ENCODE results near the gene C17orf75.
A peak's percentile ranks its signal among the peaks of the same experiment; 100 is the strongest.
"Not testable (repeated sequence)": the region's sequence is repeated elsewhere in the genome, so short reads cannot be mapped to it uniquely, and the experiment has no call there.

C17orf75 gene

DNA sequence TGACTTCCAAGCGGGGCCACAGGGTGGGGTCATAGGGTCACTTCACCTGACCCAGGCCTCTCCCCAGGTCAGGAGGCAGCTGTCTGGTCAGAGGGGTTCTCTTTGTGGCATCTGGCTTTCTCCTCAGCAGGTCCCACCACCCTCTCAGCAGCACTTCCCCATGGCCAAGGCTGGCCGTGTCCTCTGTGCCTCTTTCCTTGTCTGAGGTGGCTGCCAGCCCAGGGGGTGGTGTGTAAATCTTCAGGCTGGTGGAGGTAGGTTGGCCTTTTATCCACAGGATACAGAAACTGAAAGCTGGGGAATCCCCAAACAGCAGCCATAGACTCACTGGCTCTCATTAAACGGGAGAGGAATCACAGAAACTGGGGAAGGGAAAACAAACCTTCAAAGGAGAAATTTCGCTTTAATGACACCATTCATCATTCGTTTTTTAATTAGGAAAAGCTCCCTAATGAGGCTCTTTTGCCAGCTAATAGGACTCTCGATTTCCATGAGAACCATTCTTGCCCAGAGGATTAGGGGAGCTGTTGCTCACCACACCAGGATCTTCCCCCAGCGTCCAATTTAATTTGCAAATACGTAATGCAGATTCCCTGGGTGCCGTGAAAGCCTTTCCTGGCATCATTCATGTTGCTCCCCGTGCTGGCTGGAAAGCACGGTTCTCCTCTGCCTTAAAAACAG is 18.0 kb downstream of the C17orf75 start:
- Histone ChIP-seq H3K9me3 (ENCODE audit: insufficient read depth, low read length) (no peaks in the 10 kb centered on the region), H3K9ac (ENCODE audit: low read length) (peak overlapping the region; percentile 13; the same call in 1 of the 2 replicates), H3K4me3 (ENCODE audit: low read length) (peak overlapping the region; percentile 50), H3K4me2 (ENCODE audit: low read length) (peak overlapping the region; percentile 71), H4K20me1 (ENCODE audit: insufficient read depth, low read length) (no peaks in the 10 kb centered on the region), H3K36me3 (replicated peaks; ENCODE audit: low read depth, low read length) (no peaks in the 10 kb centered on the region), H3K4me1 (ENCODE audit: low read length) (peaks cover 27% of the 10 kb centered on the region), H3K27me3 (ENCODE audit: low read depth, low read length) (no peaks in the 10 kb centered on the region), H2AFZ (ENCODE audit: low read depth, low read length) (peak overlapping the region; percentile 80), H3K27ac (ENCODE audit: low read length) (no peak overlapping the region), H3K79me2 (ENCODE audit: low read length) (no peaks in the 10 kb centered on the region)
- TF ChIP-seq, protein P1, sequence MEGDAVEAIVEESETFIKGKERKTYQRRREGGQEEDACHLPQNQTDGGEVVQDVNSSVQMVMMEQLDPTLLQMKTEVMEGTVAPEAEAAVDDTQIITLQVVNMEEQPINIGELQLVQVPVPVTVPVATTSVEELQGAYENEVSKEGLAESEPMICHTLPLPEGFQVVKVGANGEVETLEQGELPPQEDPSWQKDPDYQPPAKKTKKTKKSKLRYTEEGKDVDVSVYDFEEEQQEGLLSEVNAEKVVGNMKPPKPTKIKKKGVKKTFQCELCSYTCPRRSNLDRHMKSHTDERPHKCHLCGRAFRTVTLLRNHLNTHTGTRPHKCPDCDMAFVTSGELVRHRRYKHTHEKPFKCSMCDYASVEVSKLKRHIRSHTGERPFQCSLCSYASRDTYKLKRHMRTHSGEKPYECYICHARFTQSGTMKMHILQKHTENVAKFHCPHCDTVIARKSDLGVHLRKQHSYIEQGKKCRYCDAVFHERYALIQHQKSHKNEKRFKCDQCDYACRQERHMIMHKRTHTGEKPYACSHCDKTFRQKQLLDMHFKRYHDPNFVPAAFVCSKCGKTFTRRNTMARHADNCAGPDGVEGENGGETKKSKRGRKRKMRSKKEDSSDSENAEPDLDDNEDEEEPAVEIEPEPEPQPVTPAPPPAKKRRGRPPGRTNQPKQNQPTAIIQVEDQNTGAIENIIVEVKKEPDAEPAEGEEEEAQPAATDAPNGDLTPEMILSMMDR (IDR thresholded peaks at IDR 0.05; ENCODE audit: low read depth, low read length), result no peak
- TF ChIP-seq EZH2phosphoT487 (IDR thresholded peaks at IDR 0.05; ENCODE audit: low read depth), result no peak

DNA sequence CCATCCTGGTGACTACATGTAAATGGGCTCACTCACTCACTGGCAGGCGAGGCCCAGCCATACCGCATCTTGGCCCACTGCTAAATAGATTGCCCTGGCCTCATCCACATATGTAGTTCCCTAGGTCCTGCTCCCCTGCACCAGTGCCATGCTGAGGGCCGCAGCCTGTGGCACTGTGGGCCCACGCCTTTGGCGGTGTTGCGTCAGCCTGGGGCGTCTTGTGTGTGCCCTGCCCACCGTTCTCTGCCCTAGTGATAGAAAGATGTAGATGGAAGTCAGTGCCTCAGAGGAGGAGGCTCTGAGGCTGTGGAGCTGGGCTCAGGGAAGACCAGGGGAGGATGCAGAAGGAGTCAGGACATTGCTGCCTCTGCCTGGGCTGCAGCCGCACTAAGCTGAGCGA is 18.9 kb downstream of the C17orf75 start:
- no peaks in the 10 kb centered on the region for H4K20me1 ChIP-seq (ENCODE audit: insufficient read depth, low read length)
- no peak overlapping the region for H3K9ac ChIP-seq (ENCODE audit: low read length)
- H3K27ac ChIP-seq (ENCODE audit: low read length), result no peak overlapping the region
- H3K4me3 ChIP-seq (ENCODE audit: low read length), result no peak overlapping the region
- no peaks in the 10 kb centered on the region for H3K9me3 ChIP-seq (ENCODE audit: insufficient read depth, low read length)
- no peaks in the 10 kb centered on the region for H3K79me2 ChIP-seq (ENCODE audit: low read length)
- H2AFZ ChIP-seq (ENCODE audit: low read depth, low read length), result no peak overlapping the region
- peaks cover 8% of the 10 kb centered on the region; the same call in 1 of the 2 replicates for H3K27me3 ChIP-seq (ENCODE audit: low read depth, low read length)
- no peak for TF ChIP-seq EZH2phosphoT487 (IDR thresholded peaks at IDR 0.05; ENCODE audit: low read depth)
- TF ChIP-seq, protein P1 (IDR thresholded peaks at IDR 0.05; ENCODE audit: low read depth, low read length), result no peak
- peaks cover 21% of the 10 kb centered on the region for H3K4me1 ChIP-seq (ENCODE audit: low read length)
- no peak overlapping the region for H3K4me2 ChIP-seq (ENCODE audit: low read length)
- no peaks in the 10 kb centered on the region for H3K36me3 ChIP-seq (replicated peaks; ENCODE audit: low read depth, low read length)

DNA sequence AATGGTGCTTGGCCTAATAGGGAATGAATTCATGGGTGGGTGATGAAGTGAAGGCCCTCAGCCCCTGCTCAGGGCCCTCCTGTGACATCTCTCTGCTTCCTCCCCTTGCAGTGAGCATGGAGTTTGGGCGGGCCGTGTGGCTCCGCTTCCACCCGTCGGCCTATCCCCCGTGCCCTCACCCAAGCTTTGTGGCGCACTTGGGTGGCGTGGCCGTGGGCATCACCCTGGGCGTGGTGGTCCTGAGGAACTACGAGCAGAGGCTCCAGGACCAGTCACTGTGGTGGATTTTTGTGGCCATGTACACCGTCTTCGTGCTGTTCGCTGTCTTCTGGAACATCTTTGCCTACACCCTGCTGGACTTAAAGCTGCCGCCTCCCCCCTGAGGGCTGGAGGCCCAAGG is 21.1 kb downstream of the C17orf75 start:
- no peak overlapping the region for H3K27ac ChIP-seq (ENCODE audit: low read length)
- no peaks in the 10 kb centered on the region for H3K79me2 ChIP-seq (ENCODE audit: low read length)
- H3K27me3 ChIP-seq (ENCODE audit: low read depth, low read length), result peaks cover 23% of the 10 kb centered on the region
- no peaks in the 10 kb centered on the region for H3K36me3 ChIP-seq (replicated peaks; ENCODE audit: low read depth, low read length)
- no peaks in the 10 kb centered on the region for H4K20me1 ChIP-seq (ENCODE audit: insufficient read depth, low read length)
- H2AFZ ChIP-seq (ENCODE audit: low read depth, low read length), result no peak overlapping the region
- peaks cover 19% of the 10 kb centered on the region for H3K4me1 ChIP-seq (ENCODE audit: low read length)
- TF ChIP-seq EZH2phosphoT487 (IDR thresholded peaks at IDR 0.05; ENCODE audit: low read depth), result no peak
- H3K4me3 ChIP-seq (ENCODE audit: low read length), result no peak overlapping the region
- H3K4me2 ChIP-seq (ENCODE audit: low read length), result no peak overlapping the region
- no peak overlapping the region for H3K9ac ChIP-seq (ENCODE audit: low read length)
- H3K9me3 ChIP-seq (ENCODE audit: insufficient read depth, low read length), result no peaks in the 10 kb centered on the region

DNA sequence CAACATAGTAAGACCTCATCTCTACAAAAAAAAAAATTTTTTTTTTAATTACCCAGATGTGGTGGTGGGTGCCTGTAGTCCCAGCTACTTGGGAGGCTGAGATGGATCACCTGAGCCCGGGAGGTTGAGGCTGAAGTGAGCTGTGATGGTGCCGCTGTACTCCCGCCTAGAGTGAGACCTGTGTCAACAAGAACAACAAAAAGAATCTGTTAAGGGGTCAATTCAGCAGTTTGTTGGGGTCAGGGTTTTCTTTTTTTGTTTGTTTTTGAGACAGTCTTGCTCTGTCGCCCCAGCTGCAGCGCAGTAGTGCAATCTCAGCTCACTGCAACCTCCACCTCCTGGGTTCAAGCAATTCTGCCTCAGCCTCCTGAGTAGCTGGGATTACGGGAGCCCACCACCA is 21.9 kb downstream of the C17orf75 start:
- H3K79me2 ChIP-seq (ENCODE audit: low read length); H2AFZ ChIP-seq (ENCODE audit: low read depth, low read length); H4K20me1 ChIP-seq (ENCODE audit: insufficient read depth, low read length); H3K9me3 ChIP-seq (ENCODE audit: insufficient read depth, low read length); H3K4me2 ChIP-seq (ENCODE audit: low read length); H3K27ac ChIP-seq (ENCODE audit: low read length); H3K36me3 ChIP-seq (replicated peaks; ENCODE audit: low read depth, low read length); H3K9ac ChIP-seq (ENCODE audit: low read length); H3K4me3 ChIP-seq (ENCODE audit: low read length): not testable (repeated sequence)
- Histone ChIP-seq H3K4me1 (ENCODE audit: low read length) (peaks cover 19% of the 10 kb centered on the region), H3K27me3 (ENCODE audit: low read depth, low read length) (peaks cover 31% of the 10 kb centered on the region)

DNA sequence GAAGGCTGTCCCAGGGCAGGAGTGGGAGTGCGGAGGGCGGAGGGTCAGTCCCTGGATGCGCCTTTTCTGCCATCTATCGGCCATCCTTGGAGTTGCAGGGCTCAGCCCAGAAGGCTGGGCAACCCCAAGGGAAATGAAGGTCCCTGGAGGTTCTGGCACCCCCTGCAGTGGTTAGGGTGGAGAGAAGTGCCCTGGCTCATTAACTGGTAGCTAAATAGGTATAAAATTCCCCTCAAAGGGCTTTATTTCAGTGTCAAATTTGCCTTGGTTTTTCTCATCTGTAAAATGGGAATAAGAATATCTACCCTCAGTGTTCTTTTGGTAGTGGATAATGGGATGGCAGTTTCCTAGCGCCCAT is 22.4 kb downstream of the C17orf75 start:
- H3K79me2 ChIP-seq (ENCODE audit: low read length), result no peaks in the 10 kb centered on the region
- no peak overlapping the region for H3K27ac ChIP-seq (ENCODE audit: low read length)
- peak overlapping the region; percentile 64 for H3K4me3 ChIP-seq (ENCODE audit: low read length)
- TF ChIP-seq EZH2phosphoT487 (IDR thresholded peaks at IDR 0.05; ENCODE audit: low read depth), result no peak
- TF ChIP-seq, protein P1 (IDR thresholded peaks at IDR 0.05; ENCODE audit: low read depth, low read length), result peak; percentile 96
- peaks cover 18% of the 10 kb centered on the region for H3K4me1 ChIP-seq (ENCODE audit: low read length)
- no peaks in the 10 kb centered on the region for H4K20me1 ChIP-seq (ENCODE audit: insufficient read depth, low read length)
- no peaks in the 10 kb centered on the region for H3K9me3 ChIP-seq (ENCODE audit: insufficient read depth, low read length)
- peaks cover 35% of the 10 kb centered on the region for H3K27me3 ChIP-seq (ENCODE audit: low read depth, low read length)
- no peak overlapping the region for H2AFZ ChIP-seq (ENCODE audit: low read depth, low read length)
- H3K36me3 ChIP-seq (replicated peaks; ENCODE audit: low read depth, low read length), result no peaks in the 10 kb centered on the region
- peak overlapping the region; percentile 46 for H3K4me2 ChIP-seq (ENCODE audit: low read length)
- no peak overlapping the region; the same call in 1 of the 2 replicates for H3K9ac ChIP-seq (ENCODE audit: low read length)

Data from OCI-LY3 (cell line).